Natural killer cell (primary cell): ENCODE data around the gene SDHAF3. TPM values are rescaled to one million over a fixed set of nuclear protein-coding genes. Genes with fewer than 3 reads are reported as not detected.
"Not testable (repeated sequence)": the region's sequence is repeated elsewhere in the genome, so short reads cannot be mapped to it uniquely, and the experiment has no call there.

ENCODE experiments used
- ATAC-seq, 3 donors: fragments of 150-1000 bp in 2 of 3; fragments of 200-7000 bp in 1 of 3; cut with Tn5 transposase; 1 replicate in 1 of 3; 2 replicates in 2 of 3; pipeline ENCODE4 v1.10.0; 2021; ENCODE audit warnings: mild to moderate bottlenecking in 2 of 3, moderate library complexity in 2 of 3
- DNase-seq, 2 donors: peaks; one replicate each; pipeline versions ENCODE4 v3.0.0 to v3.0.0-alpha.2; 2013 to 2021; ENCODE audit warnings: mixed read lengths in 1 of 2
- H3K27ac ChIP-seq: one replicate; pipeline ENCODE4 v1.5.1; 2013; ENCODE audit warnings: mild to moderate bottlenecking, low read length
- H3K27me3 ChIP-seq: one replicate; pipeline ENCODE4 v1.6.1; 2013; ENCODE audit warnings: low read length; ENCODE audit not compliant: control insufficient read depth, insufficient read depth
- H3K36me3 ChIP-seq: one replicate; pipeline ENCODE4 v1.6.1; 2013; ENCODE audit warnings: low read length; ENCODE audit not compliant: control insufficient read depth, insufficient read depth
- H3K4me1 ChIP-seq: one replicate; pipeline ENCODE4 v1.6.1; 2013; ENCODE audit warnings: low read length; ENCODE audit not compliant: control insufficient read depth, insufficient read depth
- H3K4me3 ChIP-seq: one replicate; pipeline ENCODE4 v1.5.1; 2013; ENCODE audit warnings: low read length
- H3K9me3 ChIP-seq: one replicate; pipeline ENCODE4 v1.6.1; 2013; ENCODE audit warnings: low read length; ENCODE audit not compliant: control insufficient read depth, insufficient read depth
- H3K27ac Mint-ChIP-seq, 2 donors: one replicate each; pipeline ENCODE4 v1.8.0; 2022; ENCODE audit warnings: mild to moderate bottlenecking in 2 of 2, mixed read lengths in 2 of 2, moderate library complexity in 1 of 2
- H3K27me3 Mint-ChIP-seq, 2 donors: one replicate each; pipeline ENCODE4 v1.8.0; 2022; ENCODE audit warnings: low read depth in 2 of 2, mixed read lengths in 2 of 2
- H3K36me3 Mint-ChIP-seq: one replicate; pipeline ENCODE4 v1.8.0; 2022; ENCODE audit warnings: mixed read lengths
- H3K4me1 Mint-ChIP-seq, 2 donors: one replicate each; pipeline ENCODE4 v1.8.0; 2022; ENCODE audit warnings: mixed read lengths in 2 of 2
- H3K4me3 Mint-ChIP-seq: one replicate; pipeline ENCODE4 v1.8.0; 2022; ENCODE audit warnings: mild to moderate bottlenecking, moderate library complexity, mixed read lengths
- H3K9me3 Mint-ChIP-seq, 2 donors: one replicate each; pipeline ENCODE4 v1.8.0; 2022; ENCODE audit warnings: mixed read lengths in 2 of 2
- WGBS: methylation state at CpG from one replicate; pipeline ENCODE4 v1.1.7; 2013; ENCODE audit warnings: missing lambda C conversion rate; ENCODE audit not compliant: insufficient coverage; 5-methylcytosine and 5-hydroxymethylcytosine counted together
- intact Hi-C: fragments of 100-400 bp; cut with micrococcal nuclease; formaldehyde crosslinking; loops from one replicate; pipeline ENCODE4 v1.14.2; 2022
- total RNA-seq, 4 donors: library from RNA; stranded (reverse); fragments of 120-200 nt in 1 of 4; gene quantifications; one replicate each; pipeline versions ENCODE4 v1.2.3 to v1.2.4, GENCODE V29; 2013 to 2022
- TF ChIP-seq, protein P1 (sequence below): fragments of 200-600 bp; IDR thresholded peaks from one replicate; pipeline ENCODE4 v1.8.0; 2022; ENCODE audit warnings: antibody characterized with exemption

Gene SDHAF3
- 10 to 100 TPM in 2 of 3 donors, 1 to 10 TPM in 1; 7.3 to 10.4 (median 10.1) TPM for total RNA-seq
- 19.4 TPM for total RNA-seq (2013)

DNA sequence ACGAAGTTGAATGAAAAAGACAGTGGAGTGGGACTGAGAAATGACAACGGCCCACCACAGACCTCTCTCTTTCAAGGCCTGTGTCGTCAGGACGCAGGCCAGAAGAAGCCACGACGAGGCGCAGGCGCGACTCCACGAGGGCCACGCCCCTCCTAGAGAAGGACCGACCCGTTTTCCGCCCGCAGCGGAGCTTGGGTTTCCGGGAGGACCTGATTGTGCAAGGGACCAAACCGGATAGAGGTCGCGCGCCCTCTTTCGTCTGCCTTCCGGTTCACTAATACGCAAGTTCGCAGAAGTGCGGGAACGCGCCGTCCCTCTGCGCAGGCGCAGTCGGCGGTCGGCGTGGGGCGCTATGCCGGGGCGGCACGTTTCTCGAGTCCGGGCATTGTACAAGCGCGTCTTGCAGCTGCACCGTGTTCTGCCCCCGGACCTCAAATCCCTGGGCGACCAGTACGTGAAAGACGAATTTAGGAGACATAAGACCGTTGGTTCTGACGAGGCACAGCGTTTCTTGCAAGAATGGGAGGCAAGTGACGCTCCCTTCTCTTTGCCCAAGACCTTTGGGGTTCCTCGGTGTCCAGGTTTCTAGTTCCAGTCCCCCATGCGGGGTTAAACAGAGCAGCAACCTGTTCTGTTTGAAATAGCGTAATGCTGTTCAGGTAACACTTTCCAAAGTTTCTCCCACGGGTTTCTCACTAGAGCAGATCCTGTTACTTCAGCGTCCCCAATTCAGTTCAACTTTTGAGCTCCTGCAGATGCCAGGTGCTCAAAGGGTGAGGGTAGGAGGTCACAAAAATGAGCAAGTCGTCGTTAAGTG lies at the start of gene SDHAF3:
SDHAF3 (plus strand) TSS at position 327 of the 817 bp plus-strand sequence; CDS start at position 353, 26 bp downstream.
- intact Hi-C loops = loop anchor here (1.0 to 5.0 kb wide), 2 partner anchors 755 to 855 kb away; partner anchors contain the start of gene ASNS
- Mint-ChIP-seq H3K36me3 (no peaks in the 10 kb centered on the region), H3K27ac (peak within 1 kb of the TSS; percentile 85 to 92), H3K9me3 (no peaks in the 10 kb centered on the region), H3K4me3 (peak within 1 kb of the TSS; percentile 94), H3K4me1 (peaks cover 38 to 49% of the 10 kb centered on the region in 2 donors), H3K27me3 (peaks cover under 1 to 2% of the 10 kb centered on the region in 2 donors)
- peak within 1 kb of the TSS; percentile 77 for H3K4me3 ChIP-seq
- peaks cover 11% of the 10 kb centered on the region for H3K4me1 ChIP-seq
- TF ChIP-seq, protein P1, sequence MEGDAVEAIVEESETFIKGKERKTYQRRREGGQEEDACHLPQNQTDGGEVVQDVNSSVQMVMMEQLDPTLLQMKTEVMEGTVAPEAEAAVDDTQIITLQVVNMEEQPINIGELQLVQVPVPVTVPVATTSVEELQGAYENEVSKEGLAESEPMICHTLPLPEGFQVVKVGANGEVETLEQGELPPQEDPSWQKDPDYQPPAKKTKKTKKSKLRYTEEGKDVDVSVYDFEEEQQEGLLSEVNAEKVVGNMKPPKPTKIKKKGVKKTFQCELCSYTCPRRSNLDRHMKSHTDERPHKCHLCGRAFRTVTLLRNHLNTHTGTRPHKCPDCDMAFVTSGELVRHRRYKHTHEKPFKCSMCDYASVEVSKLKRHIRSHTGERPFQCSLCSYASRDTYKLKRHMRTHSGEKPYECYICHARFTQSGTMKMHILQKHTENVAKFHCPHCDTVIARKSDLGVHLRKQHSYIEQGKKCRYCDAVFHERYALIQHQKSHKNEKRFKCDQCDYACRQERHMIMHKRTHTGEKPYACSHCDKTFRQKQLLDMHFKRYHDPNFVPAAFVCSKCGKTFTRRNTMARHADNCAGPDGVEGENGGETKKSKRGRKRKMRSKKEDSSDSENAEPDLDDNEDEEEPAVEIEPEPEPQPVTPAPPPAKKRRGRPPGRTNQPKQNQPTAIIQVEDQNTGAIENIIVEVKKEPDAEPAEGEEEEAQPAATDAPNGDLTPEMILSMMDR = no peak
- no peaks in the 10 kb centered on the region for H3K27me3 ChIP-seq
- H3K9me3 ChIP-seq = no peaks in the 10 kb centered on the region
- H3K36me3 ChIP-seq = no peaks in the 10 kb centered on the region
- ATAC-seq (peak; percentile 96 to 99 (median 96)), DNase-seq (peak; percentile 96 to 99)
- WGBS = under 1% methylated on average over 59 of the region's 59 CpGs
- peak within 1 kb of the TSS; percentile 83 for H3K27ac ChIP-seq

DNA sequence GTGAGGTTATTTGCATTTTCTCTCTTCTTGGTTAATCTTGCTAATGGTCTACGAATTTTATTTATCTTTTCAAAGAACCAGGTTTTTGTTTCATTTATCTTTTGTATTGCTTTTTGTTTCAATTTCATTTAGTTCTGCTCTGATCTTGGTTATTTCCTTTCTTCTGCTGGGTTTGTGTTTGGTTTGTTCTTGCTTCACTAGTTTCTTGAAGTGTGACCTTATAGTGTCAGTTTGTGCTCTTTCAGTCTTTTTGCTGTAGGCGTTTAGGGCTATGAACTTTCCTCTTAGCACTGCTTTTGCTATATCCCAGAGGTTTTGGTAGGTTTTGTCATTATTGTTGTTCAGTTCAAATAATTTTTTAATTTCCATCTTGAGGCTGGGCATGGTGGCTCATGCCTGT lies 45.5 kb upstream of the SDHAF3 start:
- H3K27me3 ChIP-seq, H3K9me3 Mint-ChIP-seq, H3K4me3 Mint-ChIP-seq, ATAC-seq, DNase-seq, intact Hi-C loops, H3K36me3 Mint-ChIP-seq, H3K36me3 ChIP-seq, H3K27ac ChIP-seq, H3K4me1 Mint-ChIP-seq, H3K4me3 ChIP-seq, H3K27ac Mint-ChIP-seq, H3K4me1 ChIP-seq, H3K9me3 ChIP-seq: not testable (repeated sequence)
- peaks cover 20 to 23% of the 10 kb centered on the region in 2 donors for H3K27me3 Mint-ChIP-seq
- 100% methylated on average over 1 of the region's 2 CpGs for WGBS

DNA sequence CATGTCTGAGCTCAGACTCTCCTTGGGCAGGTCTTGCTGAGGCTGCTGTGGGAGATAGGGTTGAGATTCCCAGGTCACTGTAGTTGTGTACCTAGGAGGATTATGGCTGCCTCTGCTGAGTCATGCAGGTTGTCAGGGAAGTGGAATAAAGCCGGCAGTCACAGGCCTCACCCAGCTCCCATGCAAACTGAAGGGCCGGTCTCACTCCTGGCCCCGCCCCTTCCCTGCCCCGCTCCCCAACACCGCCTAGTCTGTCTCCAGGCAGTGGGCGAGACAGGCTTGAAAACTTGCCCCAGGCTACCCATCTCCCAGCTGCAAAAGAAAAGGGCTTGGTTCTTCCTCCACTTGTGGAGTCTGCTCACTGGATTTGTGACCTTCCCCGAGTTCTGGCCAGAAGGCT lies 41.6 kb upstream of the SDHAF3 start:
- H3K36me3 Mint-ChIP-seq = no peaks in the 10 kb centered on the region
- no peak overlapping the region for H3K4me3 Mint-ChIP-seq
- DNase-seq = no peak
- Histone ChIP-seq H3K4me3 (no peak overlapping the region), H3K27me3 (no peaks in the 10 kb centered on the region), H3K9me3 (no peaks in the 10 kb centered on the region), H3K27ac (no peak overlapping the region), H3K4me1 (no peaks in the 10 kb centered on the region), H3K36me3 (no peaks in the 10 kb centered on the region)
- H3K9me3 Mint-ChIP-seq = no peaks in the 10 kb centered on the region
- intact Hi-C loops = no loop called here
- peaks cover 17 to 25% of the 10 kb centered on the region in 2 donors for H3K27me3 Mint-ChIP-seq
- H3K4me1 Mint-ChIP-seq = no peaks in the 10 kb centered on the region
- H3K27ac Mint-ChIP-seq = no peak overlapping the region
- no peak for ATAC-seq
- WGBS = 81% methylated on average over 6 of the region's 7 CpGs
- TF ChIP-seq, protein P1 = no peak

DNA sequence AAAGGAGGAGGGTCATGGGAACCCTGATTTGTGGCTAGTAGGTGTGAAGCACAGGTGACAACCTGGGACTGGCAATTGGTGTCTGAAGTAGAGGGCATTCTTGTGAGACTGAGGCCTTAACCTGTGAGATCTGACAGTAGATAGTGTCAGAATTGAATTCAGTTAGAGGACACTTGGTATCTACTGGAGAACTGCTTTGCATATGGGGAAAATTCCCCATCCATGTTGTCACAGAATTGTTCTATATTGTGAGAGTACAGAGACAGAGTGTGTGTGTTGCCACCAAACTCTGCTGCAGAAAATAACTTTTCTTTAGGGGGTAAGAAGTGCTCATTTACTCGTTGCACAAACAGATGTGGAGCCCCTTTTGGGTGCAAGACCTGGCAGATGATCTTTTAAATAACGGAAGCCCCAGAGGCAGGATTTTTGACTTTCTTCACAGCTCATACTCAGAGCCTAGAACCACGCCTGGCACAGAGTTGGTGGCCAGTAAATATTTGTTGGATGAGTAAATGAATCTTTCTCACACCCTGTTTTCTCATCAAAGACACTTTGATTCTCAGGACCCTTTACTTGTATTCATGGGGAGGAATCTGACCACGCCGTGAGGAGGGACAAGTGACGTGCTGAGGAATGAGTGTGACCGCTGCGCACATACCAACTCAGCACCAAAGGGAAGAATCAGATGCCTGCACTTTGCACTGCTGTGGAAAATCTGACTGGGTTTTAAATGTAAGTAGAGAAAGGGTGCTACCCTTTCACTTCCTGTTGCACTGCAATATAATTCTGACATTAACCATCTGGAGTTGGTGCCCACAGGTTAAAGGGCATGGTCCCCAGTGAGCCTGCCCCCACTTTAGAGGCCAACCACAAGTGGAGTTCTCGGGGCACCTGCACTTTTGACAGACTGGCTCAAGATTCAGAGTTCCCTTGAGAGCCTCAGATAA lies 39.2 kb upstream of the SDHAF3 start:
- intact Hi-C loops = no loop called here
- H3K36me3 ChIP-seq = no peaks in the 10 kb centered on the region
- no peaks in the 10 kb centered on the region for H3K4me1 Mint-ChIP-seq
- H3K27ac ChIP-seq = no peak overlapping the region
- TF ChIP-seq, protein P1 = no peak
- no peak overlapping the region for H3K4me3 Mint-ChIP-seq
- ATAC-seq (no peak), DNase-seq (no peak)
- no peak overlapping the region for H3K4me3 ChIP-seq
- H3K27me3 ChIP-seq = no peaks in the 10 kb centered on the region
- no peaks in the 10 kb centered on the region for H3K36me3 Mint-ChIP-seq
- no peaks in the 10 kb centered on the region for H3K4me1 ChIP-seq
- peaks cover 16 to 42% of the 10 kb centered on the region in 2 donors for H3K27me3 Mint-ChIP-seq
- no peaks in the 10 kb centered on the region for H3K9me3 Mint-ChIP-seq
- no peak overlapping the region for H3K27ac Mint-ChIP-seq
- 62% methylated on average over 8 of the region's 9 CpGs for WGBS
- H3K9me3 ChIP-seq = no peaks in the 10 kb centered on the region
